Esophagus muscularis mucosa (tissue), 4 donors: ENCODE data around the gene CFAP141. TPM values are rescaled to one million over a fixed set of nuclear protein-coding genes. Genes with fewer than 3 reads are reported as not detected.

ENCODE experiments used
- DNase-seq: peaks from one replicate; pipeline ENCODE4 v3.0.0-alpha.2; 2017; ENCODE audit errors: extremely low spot score
- H3K27ac ChIP-seq, 4 donors: fragments of 200-600 bp; sonication (generic); replicated peaks in 1 of 4; 1 replicate in 3 of 4; 2 replicates in 1 of 4; pipeline ENCODE4 v1.5.1; 2016 to 2019; ENCODE audit warnings: mild to moderate bottlenecking in 1 of 4
- H3K27me3 ChIP-seq, 4 donors: fragments of 200-600 bp; sonication (generic); one replicate each; pipeline versions ENCODE4 v1.5.1 to v1.6.0; 2016 to 2019
- H3K36me3 ChIP-seq, 4 donors: fragments of 200-600 bp; sonication (generic); one replicate each; pipeline ENCODE4 v1.5.1; 2016 to 2019
- H3K4me1 ChIP-seq, 4 donors: fragments of 200-600 bp; sonication (generic); one replicate each; pipeline ENCODE4 v1.5.1; 2016 to 2019
- H3K4me3 ChIP-seq, 4 donors: fragments of 200-600 bp; sonication (generic); 1 replicate in 2 of 4; 2 replicates in 2 of 4; pipeline ENCODE4 v1.5.1; 2016 to 2019; ENCODE audit warnings: mild to moderate bottlenecking in 4 of 4, moderate library complexity in 1 of 4
- H3K9me3 ChIP-seq, 4 donors: fragments of 200-600 bp; sonication (generic); 1 replicate in 3 of 4; 2 replicates in 1 of 4; pipeline ENCODE4 v1.5.1; 2016 to 2019
- EP300 ChIP-seq: sonication (generic); formaldehyde crosslinking; IDR thresholded peaks from one replicate; pipeline ENCODE4 v1.6.1; 2017; ENCODE audit warnings: antibody characterized with exemption
- POLR2A ChIP-seq: fragments of 450-650 bp; IDR thresholded peaks from one replicate; pipeline ENCODE4 v1.6.1; 2017; ENCODE audit warnings: antibody characterized with exemption, moderate library complexity, mild to moderate bottlenecking, low read depth
- POLR2AphosphoS5 ChIP-seq, 2 donors: sonication (generic); formaldehyde crosslinking; IDR thresholded peaks; one replicate each; pipeline ENCODE4 v1.6.1; 2017; ENCODE audit warnings: antibody characterized with exemption in 2 of 2
- WGBS: methylation state at CpG from one replicate; pipeline ENCODE4 v1.1.5; 2018; 5-methylcytosine and 5-hydroxymethylcytosine counted together
- intact Hi-C: fragments of 100-400 bp; cut with DNase I; formaldehyde crosslinking; loops from one replicate; pipeline ENCODE4 v1.15.1; 2023
- total RNA-seq, 4 donors: library from RNA; depleted of rRNA; stranded (reverse); fragments of >200 nt; gene quantifications; one replicate each; pipeline versions ENCODE4 v1.1.0 to v1.2.1, GENCODE V29; 2016
- TF ChIP-seq, protein P1 (sequence below), 3 experiments: fragments of 200-600 bp in 2 of 3; fragments of 450-650 bp in 1 of 3; sonication (generic) in 2 of 3; IDR thresholded peaks; one replicate each; pipeline ENCODE4 v1.5.1; 2017 to 2019; ENCODE audit warnings: antibody characterized with exemption in 3 of 3, mild to moderate bottlenecking in 2 of 3, moderate library complexity in 1 of 3

Gene CFAP141
- total RNA-seq, 4 donors from 2014 or later, result not detected

DNA sequence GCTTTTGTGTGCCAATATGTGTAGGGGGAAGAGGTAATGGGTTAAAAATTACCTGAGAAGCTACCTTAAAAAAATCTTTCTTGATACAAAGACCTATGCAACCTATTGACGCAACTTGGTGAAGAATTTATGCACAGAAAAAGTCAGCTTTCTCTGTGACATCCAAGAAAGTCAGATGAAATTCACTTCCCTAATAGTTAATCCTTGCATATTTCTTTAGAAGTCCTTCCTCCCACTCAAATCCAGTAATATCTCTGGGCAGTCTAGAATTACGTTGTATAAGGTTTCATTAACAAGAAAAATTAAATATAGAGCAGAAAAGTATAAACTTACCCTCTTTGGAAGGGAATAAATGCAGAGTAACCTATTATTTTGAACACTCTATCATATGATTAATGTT is 17.5 kb upstream of the CFAP141 start:
- Histone ChIP-seq H3K4me3 (no peak overlapping the region), H3K27ac (peak overlapping the region in 1 of 4 donors; percentile 100), H3K9me3 (no peaks in the 10 kb centered on the region), H3K36me3 (peaks cover 20 to 42% (median 33%) of the 10 kb centered on the region in 4 donors), H3K4me1 (peaks cover 34 to 58% (median 50%) of the 10 kb centered on the region in 4 donors), H3K27me3 (no peaks in the 10 kb centered on the region)
- intact Hi-C loops, result no loop called here
- TF ChIP-seq POLR2A (no peak), POLR2AphosphoS5 (IDR thresholded peaks at IDR 0.05) (no peak), EP300 (no peak)
- 47% methylated on average over 2 of the region's 2 CpGs for WGBS
- DNase-seq, result no peak

DNA sequence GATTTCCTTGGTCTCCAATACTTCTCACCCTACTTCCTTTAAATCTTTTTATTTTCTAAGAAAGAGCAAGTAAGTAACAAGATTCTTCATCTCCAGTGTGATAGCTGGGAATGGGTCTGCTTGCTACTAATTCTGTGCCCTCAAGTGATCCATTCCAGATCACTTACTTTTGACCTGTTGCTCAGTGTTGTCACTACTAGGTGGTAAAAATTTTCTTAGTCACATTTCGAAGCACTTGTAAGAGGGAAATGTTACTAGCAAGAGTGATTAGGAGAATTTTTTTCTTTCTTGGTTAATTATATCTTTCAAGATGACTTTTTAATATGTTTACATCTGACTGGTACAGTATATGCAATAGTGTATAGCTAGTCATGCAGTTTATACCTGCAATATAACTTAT is 16.8 kb upstream of the CFAP141 start:
- Histone ChIP-seq H3K4me1 (peaks cover 41 to 65% (median 57%) of the 10 kb centered on the region in 4 donors), H3K4me3 (no peak overlapping the region), H3K27me3 (no peaks in the 10 kb centered on the region), H3K9me3 (no peaks in the 10 kb centered on the region), H3K36me3 (peaks cover 13 to 42% (median 30%) of the 10 kb centered on the region in 4 donors), H3K27ac (peak overlapping the region in 3 of 4 donors; percentile 98 to 100 (median 98))
- intact Hi-C loops, result no loop called here
- TF ChIP-seq POLR2A (no peak), EP300 (no peak), POLR2AphosphoS5 (IDR thresholded peaks at IDR 0.05) (no peak)
- TF ChIP-seq, protein P1, sequence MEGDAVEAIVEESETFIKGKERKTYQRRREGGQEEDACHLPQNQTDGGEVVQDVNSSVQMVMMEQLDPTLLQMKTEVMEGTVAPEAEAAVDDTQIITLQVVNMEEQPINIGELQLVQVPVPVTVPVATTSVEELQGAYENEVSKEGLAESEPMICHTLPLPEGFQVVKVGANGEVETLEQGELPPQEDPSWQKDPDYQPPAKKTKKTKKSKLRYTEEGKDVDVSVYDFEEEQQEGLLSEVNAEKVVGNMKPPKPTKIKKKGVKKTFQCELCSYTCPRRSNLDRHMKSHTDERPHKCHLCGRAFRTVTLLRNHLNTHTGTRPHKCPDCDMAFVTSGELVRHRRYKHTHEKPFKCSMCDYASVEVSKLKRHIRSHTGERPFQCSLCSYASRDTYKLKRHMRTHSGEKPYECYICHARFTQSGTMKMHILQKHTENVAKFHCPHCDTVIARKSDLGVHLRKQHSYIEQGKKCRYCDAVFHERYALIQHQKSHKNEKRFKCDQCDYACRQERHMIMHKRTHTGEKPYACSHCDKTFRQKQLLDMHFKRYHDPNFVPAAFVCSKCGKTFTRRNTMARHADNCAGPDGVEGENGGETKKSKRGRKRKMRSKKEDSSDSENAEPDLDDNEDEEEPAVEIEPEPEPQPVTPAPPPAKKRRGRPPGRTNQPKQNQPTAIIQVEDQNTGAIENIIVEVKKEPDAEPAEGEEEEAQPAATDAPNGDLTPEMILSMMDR (IDR thresholded peaks at IDR 0.05), result no peak
- no peak for DNase-seq
- 82% methylated on average over 1 of the region's 1 CpG for whole genome bisulfite sequencing

GRCh38 chr1:154222518-154222917 is 16.4 kb upstream of the CFAP141 start:
- H3K27me3 ChIP-seq, result no peaks in the 10 kb centered on the region
- WGBS, result 97% methylated on average over 1 of the region's 1 CpG
- intact Hi-C loops, result no loop called here
- H3K4me1 ChIP-seq, result peaks cover 44 to 69% (median 61%) of the 10 kb centered on the region in 4 donors
- H3K4me3 ChIP-seq, result peak overlapping the region in 2 of 4 donors; percentile 86 to 93
- TF ChIP-seq POLR2A (no peak), POLR2AphosphoS5 (IDR thresholded peaks at IDR 0.05) (no peak), EP300 (no peak)
- TF ChIP-seq, protein P1 (IDR thresholded peaks at IDR 0.05), result no peak
- H3K9me3 ChIP-seq, result no peaks in the 10 kb centered on the region
- H3K27ac ChIP-seq, result peak overlapping the region; percentile 97 to 100 (median 98)
- H3K36me3 ChIP-seq, result peaks cover 9 to 42% (median 28%) of the 10 kb centered on the region in 4 donors
- no peak for DNase-seq

- intact Hi-C loops, result loop anchor here (2.0 kb wide), 1 partner anchor 51 kb away; the partner anchor contains the start of gene HAX1
- WGBS, result under 1% methylated on average over 26 of the region's 28 CpGs
- H3K4me1 ChIP-seq, result peaks cover 44 to 79% (median 66%) of the 10 kb centered on the region in 4 donors
These were observed 15.3 kb upstream of the CFAP141 start for GRCh38 chr1:154221278-154222001.

DNA sequence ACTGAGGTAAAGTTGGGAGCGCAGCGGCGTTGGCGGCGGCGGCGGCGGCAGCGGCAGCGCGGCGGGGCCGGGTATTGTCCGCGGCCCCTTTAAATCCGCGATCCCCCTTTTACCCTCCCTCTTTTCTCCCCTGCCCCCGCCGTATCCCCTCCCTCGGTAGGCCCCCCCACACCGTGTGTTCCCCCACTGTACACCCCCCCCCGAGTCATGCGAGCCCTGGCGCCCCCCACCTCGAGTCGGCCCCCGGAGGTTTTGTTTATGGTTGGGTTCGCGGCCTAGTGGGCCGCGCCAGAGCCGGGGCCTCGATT is 14.8 kb upstream of the CFAP141 start:
- peak overlapping the region; percentile 97 to 100 (median 98) for H3K27ac ChIP-seq
- under 1% methylated on average over 20 of the region's 33 CpGs for WGBS
- intact Hi-C loops, result loop anchor here (2.0 kb wide), 1 partner anchor 52 kb away; the partner anchor contains the start of gene HAX1
- TF ChIP-seq, protein P1 (IDR thresholded peaks at IDR 0.05), result no peak
- peak; percentile 41 for TF ChIP-seq POLR2A
- no peak for DNase-seq
- H3K9me3 ChIP-seq, result no peaks in the 10 kb centered on the region
- peaks cover 4 to 42% (median 25%) of the 10 kb centered on the region in 4 donors for H3K36me3 ChIP-seq
- H3K27me3 ChIP-seq, result no peaks in the 10 kb centered on the region
- H3K4me1 ChIP-seq, result peaks cover 44 to 83% (median 66%) of the 10 kb centered on the region in 4 donors
- H3K4me3 ChIP-seq, result peak overlapping the region; percentile 70 to 94 (median 90)

More at GRCh38 chr1:154221278-154222001, 15.3 kb upstream of the CFAP141 start:
- Histone ChIP-seq H3K4me3 (peak overlapping the region; percentile 70 to 94 (median 90)), H3K27me3 (no peaks in the 10 kb centered on the region), H3K27ac (peak overlapping the region; percentile 97 to 100 (median 98)), H3K9me3 (no peaks in the 10 kb centered on the region), H3K36me3 (peaks cover 3 to 42% (median 26%) of the 10 kb centered on the region in 4 donors)
- TF ChIP-seq, protein P1 (IDR thresholded peaks at IDR 0.05), result no peak
- no peak for TF ChIP-seq POLR2A
- TF ChIP-seq POLR2AphosphoS5 (IDR thresholded peaks at IDR 0.05), result no peak
- no peak for TF ChIP-seq EP300
- peak; percentile 93 for DNase-seq
